Diencephalon (tissue), 1 donor: ENCODE results near the gene CAPNS1. TPM values are rescaled to one million over a fixed set of nuclear protein-coding genes. Genes with fewer than 3 reads are reported as not detected.

Experiments used
- total RNA-seq: library from RNA; depleted of rRNA; stranded (reverse); fragments of >200 nt; gene quantifications from one replicate; pipeline ENCODE4 v1.2.3, GENCODE V29; 2014

Gene CAPNS1
- 138 TPM for total RNA-seq

GRCh38 chr19:36139473-36140303, at the start of gene CAPNS1:
CAPNS1 (plus strand) TSS chr19:36140066; CDS start chr19:36141012, 946 bp downstream.

DNA sequence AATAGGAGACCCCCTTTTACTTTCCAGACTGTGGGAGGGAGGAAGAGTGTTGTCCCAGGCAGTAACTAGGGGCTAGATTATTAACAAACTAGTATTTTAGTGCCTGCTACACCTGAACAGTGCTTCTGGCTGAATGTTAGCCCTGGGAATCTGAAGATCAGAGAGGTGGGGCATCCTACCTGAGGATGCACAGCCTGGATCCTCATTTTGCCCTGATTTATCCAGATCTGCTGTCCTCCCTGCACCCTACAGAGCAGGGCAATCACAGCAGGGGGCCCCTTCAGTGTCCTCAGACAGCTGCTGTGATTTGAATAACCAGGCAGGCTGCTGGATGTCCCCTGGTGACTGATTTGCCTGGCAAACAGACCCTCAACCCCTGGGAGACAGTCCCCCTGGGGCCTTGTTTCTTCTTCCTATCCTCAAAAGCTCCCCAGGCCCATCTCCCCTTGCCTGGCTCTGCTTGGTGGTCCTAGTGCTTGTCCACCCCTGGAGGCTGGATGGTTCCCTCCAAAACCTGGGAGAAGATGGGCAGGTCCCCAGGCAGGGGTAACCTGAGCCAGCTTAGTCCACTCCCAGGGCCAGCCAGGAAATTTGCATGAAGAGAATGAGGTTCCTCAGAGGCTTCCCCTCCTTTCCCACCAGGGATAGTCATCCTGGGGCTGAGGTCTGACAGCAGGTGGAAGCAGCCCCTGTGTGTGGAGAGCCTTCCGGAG, 29.2 kb upstream of the CAPNS1 start, which contains the start of gene OVOL3:
Gene OVOL3, plus strand, starts transcription at position 657 of the 713 bp plus-strand sequence. CDS start 60 bp downstream, outside the sequence.

DNA sequence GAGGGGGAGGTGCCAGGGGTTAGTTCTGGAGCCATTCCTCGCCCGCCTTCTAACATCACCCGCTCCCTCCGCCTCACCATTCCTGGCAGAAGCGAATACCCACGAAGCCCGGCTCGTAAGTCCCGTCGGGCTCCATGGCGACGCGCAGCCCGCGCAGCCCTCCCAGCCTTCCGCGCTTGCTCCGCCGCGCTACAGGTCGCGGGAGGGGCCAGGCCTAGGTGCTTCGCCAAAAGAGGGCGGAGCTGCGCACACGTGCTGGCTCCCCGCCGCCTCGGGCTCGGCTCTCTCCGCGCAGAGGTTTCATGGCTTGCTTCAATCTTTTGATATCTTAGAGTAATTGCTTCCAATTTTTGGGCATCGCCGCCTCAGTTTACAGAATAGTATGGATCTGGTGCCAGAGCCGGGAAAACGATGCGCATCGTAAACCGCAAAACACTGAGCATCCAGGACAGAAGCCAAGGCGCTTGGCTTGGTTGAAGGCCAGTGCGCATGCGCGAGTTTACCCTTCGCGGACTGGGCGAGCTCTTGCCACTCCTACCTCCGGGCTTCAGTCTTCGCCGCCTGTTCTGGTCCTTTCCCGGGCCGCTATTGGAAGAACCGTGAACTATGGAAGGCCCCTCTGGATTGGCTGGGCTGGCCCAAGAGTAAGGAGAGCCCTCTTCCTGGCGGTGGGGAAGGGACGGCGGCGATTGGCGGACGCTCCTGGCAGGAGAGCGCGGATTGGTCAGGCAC, 25.0 kb upstream of the CAPNS1 start, which contains the start of gene POLR2I:
Gene POLR2I, minus strand, starts transcription at position 155 of the 732 bp plus-strand sequence. Its CDS starts 19 bp downstream, at position 136.

DNA sequence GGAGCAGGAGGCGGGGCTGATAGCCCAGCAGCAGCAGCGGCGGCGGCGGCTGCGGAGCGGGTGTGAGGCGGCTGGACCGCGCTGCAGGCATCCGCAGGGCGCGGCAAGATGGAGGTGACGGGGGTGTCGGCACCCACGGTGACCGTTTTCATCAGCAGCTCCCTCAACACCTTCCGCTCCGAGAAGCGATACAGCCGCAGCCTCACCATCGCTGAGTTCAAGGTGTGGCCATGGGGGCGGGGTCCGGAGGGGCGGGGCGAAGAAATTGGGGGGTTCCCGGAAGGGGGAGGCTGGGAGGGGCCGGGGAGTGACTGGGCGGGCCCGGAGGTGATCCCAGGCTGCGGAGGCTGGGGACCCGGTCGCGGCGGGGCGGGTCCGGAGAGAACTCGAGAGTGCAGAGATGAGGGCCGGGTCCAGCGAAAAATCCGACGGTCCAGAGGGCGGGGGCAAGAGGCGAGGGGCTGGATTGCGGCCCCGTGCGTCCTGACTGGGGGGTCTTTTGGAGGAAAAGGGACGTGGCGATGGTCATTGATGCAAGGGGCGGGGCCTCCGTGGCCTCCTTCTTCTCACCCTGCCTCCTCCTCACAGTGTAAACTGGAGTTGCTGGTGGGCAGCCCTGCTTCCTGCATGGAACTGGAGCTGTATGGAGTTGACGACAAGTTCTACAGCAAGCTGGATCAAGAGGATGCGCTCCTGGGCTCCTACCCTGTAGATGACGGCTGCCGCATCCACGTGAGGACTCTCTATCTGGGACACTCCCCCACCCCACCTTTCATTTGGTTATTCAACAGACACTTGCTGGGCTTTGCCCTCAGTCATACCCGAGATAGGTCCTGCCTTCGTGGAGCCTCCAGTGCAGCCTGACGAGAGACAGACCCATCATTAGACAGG, 24.2 kb upstream of the CAPNS1 start, which contains the start of gene TBCB:
Gene TBCB, plus strand, starts transcription at position 16 of the 891 bp plus-strand sequence. Its CDS starts 93 bp downstream, at position 109.

DNA sequence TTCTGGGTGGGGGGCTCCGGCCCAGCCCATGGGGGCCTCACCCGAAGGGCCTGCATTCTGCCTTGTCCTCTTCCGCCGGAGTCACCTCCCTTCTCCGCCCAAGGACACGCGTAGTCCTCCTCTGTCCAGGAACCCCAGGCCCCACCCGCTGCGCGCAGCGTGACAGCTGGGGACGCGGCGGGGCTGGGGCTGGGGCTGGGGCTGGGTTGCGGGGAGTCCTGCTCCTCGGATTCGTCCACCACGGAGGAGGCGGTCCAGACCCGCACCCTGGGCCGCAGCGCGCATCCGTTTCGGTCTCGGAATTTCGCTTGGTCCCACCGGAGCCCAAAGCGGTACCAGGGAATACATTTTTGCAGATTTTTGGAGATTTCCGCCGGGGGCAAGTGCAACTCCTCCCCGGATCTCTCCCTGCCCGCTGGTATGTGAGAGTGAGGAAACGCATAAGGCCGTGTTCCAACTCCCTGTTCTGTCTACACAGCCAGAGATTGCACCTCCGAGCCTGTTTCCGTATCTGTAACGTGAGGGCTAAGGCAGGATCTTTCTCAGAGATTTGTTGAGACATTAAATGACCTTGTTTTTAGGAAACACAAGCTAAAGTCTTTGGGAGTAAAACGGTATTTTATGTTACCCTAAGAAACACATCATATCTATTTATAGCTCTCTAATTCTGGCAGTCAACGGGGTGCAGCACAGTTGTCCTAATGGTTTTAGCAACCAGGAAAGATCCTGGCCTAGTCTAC, 12.7 kb downstream of the CAPNS1 start, which contains the start of gene COX7A1:
Gene COX7A1, minus strand, starts transcription at position 96 of the 740 bp plus-strand sequence. Its CDS starts 40 bp downstream, at position 56.

Other genes with a start within 250 kb of the CAPNS1 start
- gene NFKBID, start 239.5 kb upstream of the CAPNS1 start, total RNA-seq, result 2.8 TPM
- 0.92 TPM for gene HCST, start 237.5 kb upstream of the CAPNS1 start, total RNA-seq
- 5.5 TPM for gene TYROBP, start 231.8 kb upstream of the CAPNS1 start, total RNA-seq
- gene LRFN3, start 203.7 kb upstream of the CAPNS1 start, total RNA-seq, result 21.2 TPM
- gene SDHAF1, start 144.9 kb upstream of the CAPNS1 start, total RNA-seq, result 17.3 TPM
- gene SYNE4, start 131.3 kb upstream of the CAPNS1 start, total RNA-seq, result 1.6 TPM
- 13.6 TPM for gene ALKBH6, start 125.9 kb upstream of the CAPNS1 start, total RNA-seq
- 42.4 TPM for gene CLIP3, start 107.2 kb upstream of the CAPNS1 start, total RNA-seq
- 4.8 TPM for gene THAP8, start 85.8 kb upstream of the CAPNS1 start, total RNA-seq
- gene WDR62, start 85.2 kb upstream of the CAPNS1 start, total RNA-seq, result 2.3 TPM
- not detected for gene OVOL3, start 28.9 kb upstream of the CAPNS1 start, total RNA-seq
- gene POLR2I, start 25.2 kb upstream of the CAPNS1 start, total RNA-seq, result 104 TPM
- gene TBCB, start 24.6 kb upstream of the CAPNS1 start, total RNA-seq, result 289 TPM
- gene COX7A1, start 12.4 kb downstream of the CAPNS1 start, total RNA-seq, result 2.3 TPM
- 11.1 TPM for gene ZNF565, start 74.6 kb downstream of the CAPNS1 start, total RNA-seq
- 65.5 TPM for gene ZNF146, start 75.0 kb downstream of the CAPNS1 start, total RNA-seq
- 42.2 TPM for gene ZFP14, start 239.1 kb downstream of the CAPNS1 start, total RNA-seq